H9 (cell line): Measurements from ENCODE around the gene RNF145. TPM values are rescaled to one million over a fixed set of nuclear protein-coding genes. Genes with fewer than 3 reads are reported as not detected.

Experiments used
- DNase-seq: peaks from one replicate; pipeline ENCODE4 v3.0.0-alpha.2; 2017
- H2AFZ ChIP-seq: one replicate; pipeline ENCODE4 v1.6.1; 2013; ENCODE audit warnings: mild to moderate bottlenecking, low read length, control low read depth, moderate library complexity
- H2AK5ac ChIP-seq: 2 replicates; pipeline ENCODE4 v1.6.1; 2013; ENCODE audit warnings: low read length, control low read depth, mixed read lengths; ENCODE audit not compliant: insufficient read length
- H2BK120ac ChIP-seq: one replicate; pipeline ENCODE4 v1.6.1; 2013; ENCODE audit warnings: low read depth, mild to moderate bottlenecking, low read length, control low read depth, inconsistent platforms; ENCODE audit not compliant: poor library complexity, severe bottlenecking
- H2BK12ac ChIP-seq: 2 replicates; pipeline ENCODE4 v1.6.1; 2013; ENCODE audit warnings: low read length, control low read depth, mixed read lengths, low read depth; ENCODE audit not compliant: insufficient read length
- H2BK15ac ChIP-seq: 2 replicates; pipeline ENCODE4 v1.6.1; 2013; ENCODE audit warnings: low read depth, low read length, control low read depth
- H2BK20ac ChIP-seq: one replicate; pipeline ENCODE4 v1.6.1; 2013; ENCODE audit warnings: low read depth, mild to moderate bottlenecking, low read length, control low read depth, inconsistent platforms; ENCODE audit not compliant: poor library complexity, severe bottlenecking
- H2BK5ac ChIP-seq: 2 replicates; pipeline ENCODE4 v1.6.1; 2013; ENCODE audit warnings: low read length, control low read depth, mixed read lengths; ENCODE audit not compliant: insufficient read length
- H3K14ac ChIP-seq: 2 replicates; pipeline ENCODE4 v1.6.1; 2013; ENCODE audit warnings: low read length, control low read depth; ENCODE audit not compliant: insufficient read depth
- H3K18ac ChIP-seq: 2 replicates; pipeline ENCODE4 v1.6.1; 2013; ENCODE audit warnings: low read depth, mild to moderate bottlenecking, mixed read lengths, low read length, control low read depth; ENCODE audit not compliant: insufficient read length
- H3K23ac ChIP-seq: 2 replicates; pipeline ENCODE4 v1.6.1; 2013; ENCODE audit warnings: low read length, control low read depth, mixed read lengths, low read depth; ENCODE audit not compliant: insufficient read length
- H3K23me2 ChIP-seq: 2 replicates; pipeline ENCODE4 v1.6.1; 2013; ENCODE audit warnings: low read depth, mild to moderate bottlenecking, mixed read lengths, low read length, control low read depth; ENCODE audit not compliant: insufficient read length, poor library complexity, severe bottlenecking
- H3K27ac ChIP-seq: 2 replicates; pipeline ENCODE4 v1.5.1; 2013; ENCODE audit warnings: low read length, control low read depth, mixed read lengths, low read depth; ENCODE audit not compliant: insufficient read length
- H3K27me3 ChIP-seq: 2 replicates; pipeline ENCODE4 v1.6.1; 2013; ENCODE audit warnings: low read length, control low read depth, inconsistent platforms; ENCODE audit not compliant: insufficient read depth
- H3K4ac ChIP-seq: 2 replicates; pipeline ENCODE4 v1.6.1; 2013; ENCODE audit warnings: low read depth, mild to moderate bottlenecking, control low read depth, inconsistent platforms, low read length, moderate library complexity
- H3K4me1 ChIP-seq: 2 replicates; pipeline ENCODE4 v1.6.1; 2013; ENCODE audit warnings: low read length, control low read depth, inconsistent platforms; ENCODE audit not compliant: insufficient read depth
- H3K4me2 ChIP-seq: 2 replicates; pipeline ENCODE4 v1.6.1; 2013; ENCODE audit warnings: low read length, control low read depth, mixed read lengths; ENCODE audit not compliant: insufficient read length, insufficient read depth
- H3K56ac ChIP-seq: 2 replicates; pipeline ENCODE4 v1.6.1; 2013; ENCODE audit warnings: low read depth, mild to moderate bottlenecking, mixed read lengths, low read length, control low read depth; ENCODE audit not compliant: insufficient read length
- H3K79me1 ChIP-seq: 2 replicates; pipeline ENCODE4 v1.6.1; 2013; ENCODE audit warnings: low read depth, mild to moderate bottlenecking, moderate library complexity, low read length, control low read depth, inconsistent platforms; ENCODE audit not compliant: insufficient read depth, poor library complexity, severe bottlenecking
- H3K79me2 ChIP-seq: 2 replicates; pipeline ENCODE4 v1.6.1; 2013; ENCODE audit warnings: low read length, control low read depth, inconsistent platforms; ENCODE audit not compliant: insufficient read depth
- H3K9ac ChIP-seq: 2 replicates; pipeline ENCODE4 v1.6.1; 2013; ENCODE audit warnings: low read length, control low read depth, mixed read lengths; ENCODE audit not compliant: insufficient read length; ENCODE audit errors: extremely low read depth
- H3K9me3 ChIP-seq: one replicate; pipeline ENCODE4 v1.6.1; 2013; ENCODE audit warnings: low read depth, low read length, inconsistent platforms; ENCODE audit not compliant: control insufficient read depth
- H3T11ph ChIP-seq: one replicate; pipeline ENCODE4 v1.6.1; 2013; ENCODE audit warnings: mild to moderate bottlenecking, low read length, control low read depth, inconsistent platforms
- H4K20me1 ChIP-seq: one replicate; pipeline ENCODE4 v1.6.1; 2013; ENCODE audit not compliant: control insufficient read depth, insufficient read length, insufficient read depth
- H4K5ac ChIP-seq: 2 replicates; pipeline ENCODE4 v1.6.1; 2013; ENCODE audit warnings: low read depth, mild to moderate bottlenecking, mixed read lengths, low read length, control low read depth; ENCODE audit not compliant: insufficient read length
- H4K8ac ChIP-seq: replicated peaks from 2 replicates; pipeline ENCODE4 v1.6.1; 2013; ENCODE audit warnings: low read length, control low read depth, mixed read lengths, low read depth; ENCODE audit not compliant: insufficient read length
- H4K91ac ChIP-seq: 2 replicates; pipeline ENCODE4 v1.6.1; 2013; ENCODE audit warnings: low read depth, mild to moderate bottlenecking, moderate library complexity, mixed read lengths, low read length, control low read depth; ENCODE audit not compliant: insufficient read length
- H3K27ac Mint-ChIP-seq, 3 experiments: 2 replicates in 2 of 3; 3 replicates in 1 of 3; pipeline ENCODE4 v1.8.0; 2020 to 2021; ENCODE audit warnings: mixed read lengths in 3 of 3, mild to moderate bottlenecking in 1 of 3, moderate library complexity in 1 of 3
- H3K27me3 Mint-ChIP-seq: 2 replicates; pipeline ENCODE4 v1.8.0; 2021; ENCODE audit warnings: low read depth, mild to moderate bottlenecking, moderate library complexity, mixed read lengths
- H3K36me3 Mint-ChIP-seq, 3 experiments: 2 replicates in 2 of 3; 3 replicates in 1 of 3; pipeline ENCODE4 v1.8.0; 2020 to 2021; ENCODE audit warnings: low read depth in 3 of 3, mixed read lengths in 3 of 3; ENCODE audit not compliant: insufficient read depth in 1 of 3
- H3K4me1 Mint-ChIP-seq, 2 experiments: 2 replicates each; pipeline ENCODE4 v1.8.0; 2020; ENCODE audit warnings: mixed read lengths in 2 of 2
- H3K4me3 Mint-ChIP-seq, 2 experiments: 2 replicates in 1 of 2; 3 replicates in 1 of 2; pipeline ENCODE4 v1.8.0; 2020 to 2021; ENCODE audit warnings: mild to moderate bottlenecking in 2 of 2, mixed read lengths in 2 of 2, moderate library complexity in 1 of 2
- H3K9me3 Mint-ChIP-seq, 2 experiments: 2 replicates in 1 of 2; 3 replicates in 1 of 2; pipeline ENCODE4 v1.8.0; 2020; ENCODE audit warnings: mild to moderate bottlenecking in 2 of 2, mixed read lengths in 2 of 2, moderate library complexity in 1 of 2
- CTCF ChIP-seq: fragments of 200-600 bp; sonication (generic); conservative IDR thresholded peaks from 3 replicates; pipeline ENCODE4 v1.8.0; 2021; ENCODE audit warnings: antibody characterized with exemption, mild to moderate bottlenecking
- WGBS: extraction: QIAGEN DNeasy Blood & Tissue Kit; methylation state at CpG from one replicate; pipeline ENCODE4 v1.1.7; 2013; ENCODE audit warnings: missing lambda C conversion rate, low lambda C conversion rate, mixed read lengths; ENCODE audit not compliant: insufficient read length; ENCODE audit errors: extremely low coverage; 5-methylcytosine and 5-hydroxymethylcytosine counted together
- total RNA-seq: library from RNA; stranded (reverse); gene quantifications from 2 replicates; pipeline ENCODE4 v1.2.1, GENCODE V29; 2021

The RNF145 gene
- total RNA-seq, 1 experiment from 2014 or later = 59.1 TPM

GRCh38 chr5:159249158-159249557 lies 39.8 kb upstream of the RNF145 start:
- Histone ChIP-seq H2BK5ac (no peak overlapping the region), H3K9me3 (no peaks in the 10 kb centered on the region), H2BK15ac (no peak overlapping the region), H2AK5ac (no peak overlapping the region), H4K91ac (no peak overlapping the region), H3K4me2 (no peak overlapping the region), H2BK20ac (no peak overlapping the region), H3K79me2 (no peaks in the 10 kb centered on the region), H4K5ac (no peak overlapping the region), H3K56ac (no peak overlapping the region), H3K23ac (no peak overlapping the region), H3K27ac (no peak overlapping the region), H3K27me3 (no peaks in the 10 kb centered on the region), H3K23me2 (no peaks in the 10 kb centered on the region), H3K14ac (no peak overlapping the region), H2BK120ac (no peak overlapping the region), H2AFZ (no peak overlapping the region), H2BK12ac (no peak overlapping the region), H4K20me1 (no peaks in the 10 kb centered on the region), H3K18ac (no peak overlapping the region), H3K79me1 (no peaks in the 10 kb centered on the region), H4K8ac (no peak overlapping the region), H3T11ph (no peak overlapping the region), H3K4me1 (no peaks in the 10 kb centered on the region), H3K4ac (no peak overlapping the region), H3K9ac (no peak overlapping the region)
- Mint-ChIP-seq H3K4me1 (no peaks in the 10 kb centered on the region), H3K36me3 (no peaks in the 10 kb centered on the region), H3K9me3 (no peaks in the 10 kb centered on the region), H3K27ac (no peak overlapping the region), H3K27me3 (peaks cover 36% of the 10 kb centered on the region), H3K4me3 (no peak overlapping the region)
- no CpG with 5 or more reads among the region's 2 CpGs for WGBS
- TF ChIP-seq CTCF = no peak
- no peak for DNase-seq
